Neutrophil (primary cell): ENCODE data around the gene ATF6.

ENCODE experiments used
- H3K27ac ChIP-seq: fragments of 200-600 bp; sonication (generic); 2 replicates; pipeline ENCODE4 v1.5.1; 2016; ENCODE audit warnings: mild to moderate bottlenecking, moderate library complexity
- H3K27me3 ChIP-seq: fragments of 200-600 bp; sonication (generic); 2 replicates; pipeline ENCODE4 v1.6.0; 2016; ENCODE audit warnings: mild to moderate bottlenecking
- H3K36me3 ChIP-seq: fragments of 200-600 bp; sonication (generic); 2 replicates; pipeline ENCODE4 v1.5.1; 2017
- H3K4me1 ChIP-seq, 2 experiments: fragments of 200-600 bp in 1 of 2; sonication (generic) in 1 of 2; 1 replicate in 1 of 2; 2 replicates in 1 of 2; pipeline versions ENCODE4 v1.5.1 to v1.6.1; 2013 to 2016; ENCODE audit warnings: low read depth in 1 of 2, low read length in 1 of 2, mild to moderate bottlenecking in 1 of 2, moderate library complexity in 1 of 2; ENCODE audit not compliant: control insufficient read depth in 1 of 2, insufficient read depth in 1 of 2
- H3K4me3 ChIP-seq, 2 experiments: fragments of 200-600 bp in 1 of 2; sonication (generic) in 1 of 2; 1 replicate in 1 of 2; 2 replicates in 1 of 2; pipeline ENCODE4 v1.5.1; 2013 to 2016; ENCODE audit warnings: low read depth in 1 of 2, low read length in 1 of 2, mild to moderate bottlenecking in 1 of 2, moderate library complexity in 1 of 2
- H3K9me3 ChIP-seq: fragments of 200-600 bp; sonication (generic); 2 replicates; pipeline ENCODE4 v1.5.1; 2016
- CTCF ChIP-seq: fragments of 200-600 bp; sonication (generic); IDR thresholded peaks from 2 replicates; pipeline ENCODE4 v1.5.1; 2016; ENCODE audit warnings: antibody characterized with exemption

The ATF6 gene

GRCh38 chr1:161770250-161770649, 4.1 kb downstream of the ATF6 start:
- no peaks in the 10 kb centered on the region for H3K36me3 ChIP-seq
- H3K4me3 ChIP-seq: no peak overlapping the region
- no peaks in the 10 kb centered on the region for H3K9me3 ChIP-seq
- H3K27me3 ChIP-seq: no peaks in the 10 kb centered on the region
- H3K4me1 ChIP-seq: peaks cover 75 to 78% of the 10 kb centered on the region in 2 experiments
- H3K27ac ChIP-seq: peak overlapping the region; percentile 83
- TF ChIP-seq CTCF: no peak

- no peaks in the 10 kb centered on the region for H3K27me3 ChIP-seq
- no peak for TF ChIP-seq CTCF
- H3K4me3 ChIP-seq: peak overlapping the region; percentile 44 to 46
- no peaks in the 10 kb centered on the region for H3K36me3 ChIP-seq
- H3K4me1 ChIP-seq: peaks cover 65 to 70% of the 10 kb centered on the region in 2 experiments
- no peaks in the 10 kb centered on the region for H3K9me3 ChIP-seq
- peak overlapping the region; percentile 83 for H3K27ac ChIP-seq
These were observed 5.0 kb downstream of the ATF6 start for GRCh38 chr1:161771161-161771560.

DNA sequence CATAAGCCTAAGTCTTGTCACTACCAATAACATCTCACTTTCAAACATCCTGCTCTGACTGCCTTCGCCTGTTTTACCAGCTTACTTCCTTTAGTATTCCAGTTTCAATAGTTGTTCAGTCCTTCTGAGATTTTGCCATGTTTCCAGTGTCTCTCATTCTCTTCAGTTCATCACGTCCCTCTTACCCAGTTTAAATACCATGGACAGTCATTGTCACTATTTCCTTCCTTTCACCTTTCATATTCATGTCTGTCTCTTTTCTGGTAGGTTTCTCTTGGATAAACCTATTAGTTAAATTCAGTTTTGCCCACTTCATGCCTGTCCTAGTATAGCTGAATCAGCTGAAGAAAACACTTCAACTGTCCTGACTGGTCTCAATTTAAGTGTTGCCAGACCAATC, 5.9 kb downstream of the ATF6 start:
- Histone ChIP-seq H3K4me1 (peaks cover 61 to 66% of the 10 kb centered on the region in 2 experiments), H3K27ac (peak overlapping the region; percentile 83), H3K9me3 (no peaks in the 10 kb centered on the region), H3K36me3 (no peaks in the 10 kb centered on the region), H3K27me3 (no peaks in the 10 kb centered on the region), H3K4me3 (peak overlapping the region; percentile 44 to 46)
- no peak for TF ChIP-seq CTCF

DNA sequence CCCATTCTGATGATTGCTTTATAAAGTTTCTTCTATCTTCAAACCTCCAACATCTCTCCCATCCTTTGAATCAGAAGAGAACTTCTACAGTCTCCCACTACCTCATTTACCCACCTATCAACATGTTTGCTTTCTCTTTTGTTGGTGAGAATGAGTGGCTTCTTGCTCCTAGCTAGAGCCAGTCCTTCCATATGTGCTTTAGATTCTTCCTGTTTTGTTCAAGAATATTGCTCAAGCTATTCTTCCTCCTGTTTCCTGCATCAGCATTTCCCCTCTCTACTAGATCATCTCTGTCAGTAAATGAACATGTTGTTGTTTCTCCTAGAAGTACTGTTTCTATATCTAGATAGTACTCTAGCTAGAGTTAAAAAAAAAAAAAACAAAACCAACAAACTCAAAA, 6.3 kb downstream of the ATF6 start:
- Histone ChIP-seq H3K9me3 (no peaks in the 10 kb centered on the region), H3K27me3 (no peaks in the 10 kb centered on the region), H3K4me3 (peak overlapping the region; percentile 44 to 46), H3K27ac (peak overlapping the region; percentile 83), H3K36me3 (no peaks in the 10 kb centered on the region), H3K4me1 (peaks cover 56 to 61% of the 10 kb centered on the region in 2 experiments)
- TF ChIP-seq CTCF: no peak

DNA sequence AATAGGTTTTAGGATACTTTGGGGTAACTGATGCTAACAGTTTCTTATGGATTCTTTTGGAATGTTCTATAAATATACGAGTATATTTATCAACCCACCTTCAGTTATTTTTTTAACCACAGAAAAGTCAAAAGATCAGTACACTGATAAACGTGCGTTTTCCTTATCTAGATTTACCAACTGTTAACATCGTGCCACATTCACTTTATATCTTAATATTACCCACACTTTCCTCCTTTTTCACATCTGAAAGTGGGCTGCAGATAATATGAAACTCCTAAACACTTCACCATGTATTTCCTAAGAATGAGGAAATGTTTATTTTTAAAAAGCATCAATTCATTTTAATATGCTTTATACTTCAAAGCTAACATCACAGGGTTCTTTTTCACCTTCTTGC, 7.7 kb downstream of the ATF6 start:
- Histone ChIP-seq H3K36me3 (no peaks in the 10 kb centered on the region), H3K27ac (peak overlapping the region; percentile 83), H3K4me1 (peaks cover 45 to 48% of the 10 kb centered on the region in 2 experiments), H3K27me3 (no peaks in the 10 kb centered on the region), H3K4me3 (no peak overlapping the region), H3K9me3 (no peaks in the 10 kb centered on the region)
- no peak for TF ChIP-seq CTCF

DNA sequence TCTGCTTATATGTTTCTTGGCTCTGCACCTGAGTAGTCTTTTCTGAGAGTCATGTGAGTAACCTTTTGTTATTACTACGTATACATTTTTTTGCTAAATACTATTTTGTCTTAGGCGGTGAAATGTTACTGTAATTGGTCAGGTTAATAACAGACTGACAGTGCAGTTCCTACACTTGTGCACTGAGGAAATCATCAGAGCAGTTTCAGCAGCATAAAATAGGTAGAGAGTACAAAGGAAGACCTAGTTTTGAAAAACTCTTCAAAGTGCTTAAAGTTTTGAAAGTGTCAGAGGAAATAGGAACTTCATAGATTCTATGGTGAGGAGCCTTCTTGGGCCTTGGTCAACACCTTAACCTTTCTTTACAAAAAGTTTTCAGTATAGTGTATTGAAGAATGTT, 11.1 kb downstream of the ATF6 start:
- Histone ChIP-seq H3K27me3 (no peaks in the 10 kb centered on the region), H3K4me1 (peaks cover 18 to 20% of the 10 kb centered on the region in 2 experiments), H3K36me3 (peaks cover 17% of the 10 kb centered on the region), H3K9me3 (no peaks in the 10 kb centered on the region), H3K27ac (no peak overlapping the region), H3K4me3 (no peak overlapping the region)
- no peak for TF ChIP-seq CTCF
